ENCODE results near the gene ATP2C1. TPM values are rescaled to one million over a fixed set of nuclear protein-coding genes. Genes with fewer than 3 reads are reported as not detected.

ATP2C1 gene
- total and polyA plus RNA-seq, 9 of the 15 experiments (the other 6 are each of a cell fraction or from before 2014, with no cell fraction given) = 10.0 to 53.5 (median 27.9) TPM

DNA sequence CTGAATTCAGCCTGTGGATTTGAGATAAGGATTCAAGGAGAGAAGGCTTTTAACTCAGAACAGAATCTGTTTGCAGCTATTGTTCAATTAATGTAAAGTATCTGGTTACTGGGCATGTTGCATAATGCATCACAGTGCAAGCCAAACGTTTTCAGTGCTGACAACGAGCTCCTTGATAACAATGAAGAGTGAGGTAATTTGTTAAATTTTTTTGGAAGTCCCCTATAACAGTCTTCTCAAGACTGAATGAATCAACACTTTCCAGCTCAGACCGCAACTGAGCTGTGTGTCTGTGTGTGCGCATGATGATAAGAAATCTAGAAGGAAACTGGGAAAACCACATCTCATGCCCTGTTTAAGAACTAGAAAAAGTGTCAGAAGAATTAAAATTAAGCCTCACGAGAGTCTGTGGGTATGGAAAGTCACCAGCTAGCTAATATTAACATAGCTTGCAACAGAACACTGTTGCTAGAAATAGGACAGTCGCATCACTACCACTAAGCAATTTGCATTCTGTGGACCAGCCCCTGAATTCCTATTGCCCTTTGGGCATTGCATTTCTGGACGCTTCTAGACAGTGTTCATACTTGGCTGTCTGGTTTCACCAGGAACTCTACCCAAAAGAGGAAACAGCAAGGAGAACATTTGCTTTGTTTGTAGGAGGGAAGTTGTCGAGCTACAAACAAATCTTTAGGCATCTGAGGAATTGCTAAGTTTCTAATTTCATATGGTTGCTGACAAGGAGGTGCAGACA, 43.7 kb upstream of the ATP2C1 start (continued):
- TF ChIP-seq, protein P1, sequence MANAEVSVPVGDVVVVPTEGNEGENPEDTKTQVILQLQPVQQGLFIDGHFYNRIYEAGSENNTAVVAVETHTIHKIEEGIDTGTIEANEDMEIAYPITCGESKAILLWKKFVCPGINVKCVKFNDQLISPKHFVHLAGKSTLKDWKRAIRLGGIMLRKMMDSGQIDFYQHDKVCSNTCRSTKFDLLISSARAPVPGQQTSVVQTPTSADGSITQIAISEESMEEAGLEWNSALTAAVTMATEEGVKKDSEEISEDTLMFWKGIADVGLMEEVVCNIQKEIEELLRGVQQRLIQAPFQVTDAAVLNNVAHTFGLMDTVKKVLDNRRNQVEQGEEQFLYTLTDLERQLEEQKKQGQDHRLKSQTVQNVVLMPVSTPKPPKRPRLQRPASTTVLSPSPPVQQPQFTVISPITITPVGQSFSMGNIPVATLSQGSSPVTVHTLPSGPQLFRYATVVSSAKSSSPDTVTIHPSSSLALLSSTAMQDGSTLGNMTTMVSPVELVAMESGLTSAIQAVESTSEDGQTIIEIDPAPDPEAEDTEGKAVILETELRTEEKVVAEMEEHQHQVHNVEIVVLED (CRISPR knock-in tag; IDR thresholded peaks at IDR 0.05) = no peak
- TF ChIP-seq, protein P2, sequence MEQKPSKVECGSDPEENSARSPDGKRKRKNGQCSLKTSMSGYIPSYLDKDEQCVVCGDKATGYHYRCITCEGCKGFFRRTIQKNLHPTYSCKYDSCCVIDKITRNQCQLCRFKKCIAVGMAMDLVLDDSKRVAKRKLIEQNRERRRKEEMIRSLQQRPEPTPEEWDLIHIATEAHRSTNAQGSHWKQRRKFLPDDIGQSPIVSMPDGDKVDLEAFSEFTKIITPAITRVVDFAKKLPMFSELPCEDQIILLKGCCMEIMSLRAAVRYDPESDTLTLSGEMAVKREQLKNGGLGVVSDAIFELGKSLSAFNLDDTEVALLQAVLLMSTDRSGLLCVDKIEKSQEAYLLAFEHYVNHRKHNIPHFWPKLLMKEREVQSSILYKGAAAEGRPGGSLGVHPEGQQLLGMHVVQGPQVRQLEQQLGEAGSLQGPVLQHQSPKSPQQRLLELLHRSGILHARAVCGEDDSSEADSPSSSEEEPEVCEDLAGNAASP (IDR thresholded peaks at IDR 0.05) = no peak
- TF ChIP-seq FIP1L1 (IDR thresholded peaks at IDR 0.05; ENCODE audit: low read depth, low read length, poor library complexity, severe bottlenecking) (no peak), KLF1 (tag; IDR thresholded peaks at IDR 0.05) (no peak)
- TF ChIP-seq, protein P3, sequence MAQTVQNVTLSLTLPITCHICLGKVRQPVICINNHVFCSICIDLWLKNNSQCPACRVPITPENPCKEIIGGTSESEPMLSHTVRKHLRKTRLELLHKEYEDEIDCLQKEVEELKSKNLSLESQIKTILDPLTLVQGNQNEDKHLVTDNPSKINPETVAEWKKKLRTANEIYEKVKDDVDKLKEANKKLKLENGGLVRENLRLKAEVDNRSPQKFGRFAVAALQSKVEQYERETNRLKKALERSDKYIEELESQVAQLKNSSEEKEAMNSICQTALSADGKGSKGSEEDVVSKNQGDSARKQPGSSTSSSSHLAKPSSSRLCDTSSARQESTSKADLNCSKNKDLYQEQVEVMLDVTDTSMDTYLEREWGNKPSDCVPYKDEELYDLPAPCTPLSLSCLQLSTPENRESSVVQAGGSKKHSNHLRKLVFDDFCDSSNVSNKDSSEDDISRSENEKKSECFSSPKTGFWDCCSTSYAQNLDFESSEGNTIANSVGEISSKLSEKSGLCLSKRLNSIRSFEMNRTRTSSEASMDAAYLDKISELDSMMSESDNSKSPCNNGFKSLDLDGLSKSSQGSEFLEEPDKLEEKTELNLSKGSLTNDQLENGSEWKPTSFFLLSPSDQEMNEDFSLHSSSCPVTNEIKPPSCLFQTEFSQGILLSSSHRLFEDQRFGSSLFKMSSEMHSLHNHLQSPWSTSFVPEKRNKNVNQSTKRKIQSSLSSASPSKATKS (CRISPR knock-in tag; IDR thresholded peaks at IDR 0.05) = no peak
- TF ChIP-seq, protein P4, sequence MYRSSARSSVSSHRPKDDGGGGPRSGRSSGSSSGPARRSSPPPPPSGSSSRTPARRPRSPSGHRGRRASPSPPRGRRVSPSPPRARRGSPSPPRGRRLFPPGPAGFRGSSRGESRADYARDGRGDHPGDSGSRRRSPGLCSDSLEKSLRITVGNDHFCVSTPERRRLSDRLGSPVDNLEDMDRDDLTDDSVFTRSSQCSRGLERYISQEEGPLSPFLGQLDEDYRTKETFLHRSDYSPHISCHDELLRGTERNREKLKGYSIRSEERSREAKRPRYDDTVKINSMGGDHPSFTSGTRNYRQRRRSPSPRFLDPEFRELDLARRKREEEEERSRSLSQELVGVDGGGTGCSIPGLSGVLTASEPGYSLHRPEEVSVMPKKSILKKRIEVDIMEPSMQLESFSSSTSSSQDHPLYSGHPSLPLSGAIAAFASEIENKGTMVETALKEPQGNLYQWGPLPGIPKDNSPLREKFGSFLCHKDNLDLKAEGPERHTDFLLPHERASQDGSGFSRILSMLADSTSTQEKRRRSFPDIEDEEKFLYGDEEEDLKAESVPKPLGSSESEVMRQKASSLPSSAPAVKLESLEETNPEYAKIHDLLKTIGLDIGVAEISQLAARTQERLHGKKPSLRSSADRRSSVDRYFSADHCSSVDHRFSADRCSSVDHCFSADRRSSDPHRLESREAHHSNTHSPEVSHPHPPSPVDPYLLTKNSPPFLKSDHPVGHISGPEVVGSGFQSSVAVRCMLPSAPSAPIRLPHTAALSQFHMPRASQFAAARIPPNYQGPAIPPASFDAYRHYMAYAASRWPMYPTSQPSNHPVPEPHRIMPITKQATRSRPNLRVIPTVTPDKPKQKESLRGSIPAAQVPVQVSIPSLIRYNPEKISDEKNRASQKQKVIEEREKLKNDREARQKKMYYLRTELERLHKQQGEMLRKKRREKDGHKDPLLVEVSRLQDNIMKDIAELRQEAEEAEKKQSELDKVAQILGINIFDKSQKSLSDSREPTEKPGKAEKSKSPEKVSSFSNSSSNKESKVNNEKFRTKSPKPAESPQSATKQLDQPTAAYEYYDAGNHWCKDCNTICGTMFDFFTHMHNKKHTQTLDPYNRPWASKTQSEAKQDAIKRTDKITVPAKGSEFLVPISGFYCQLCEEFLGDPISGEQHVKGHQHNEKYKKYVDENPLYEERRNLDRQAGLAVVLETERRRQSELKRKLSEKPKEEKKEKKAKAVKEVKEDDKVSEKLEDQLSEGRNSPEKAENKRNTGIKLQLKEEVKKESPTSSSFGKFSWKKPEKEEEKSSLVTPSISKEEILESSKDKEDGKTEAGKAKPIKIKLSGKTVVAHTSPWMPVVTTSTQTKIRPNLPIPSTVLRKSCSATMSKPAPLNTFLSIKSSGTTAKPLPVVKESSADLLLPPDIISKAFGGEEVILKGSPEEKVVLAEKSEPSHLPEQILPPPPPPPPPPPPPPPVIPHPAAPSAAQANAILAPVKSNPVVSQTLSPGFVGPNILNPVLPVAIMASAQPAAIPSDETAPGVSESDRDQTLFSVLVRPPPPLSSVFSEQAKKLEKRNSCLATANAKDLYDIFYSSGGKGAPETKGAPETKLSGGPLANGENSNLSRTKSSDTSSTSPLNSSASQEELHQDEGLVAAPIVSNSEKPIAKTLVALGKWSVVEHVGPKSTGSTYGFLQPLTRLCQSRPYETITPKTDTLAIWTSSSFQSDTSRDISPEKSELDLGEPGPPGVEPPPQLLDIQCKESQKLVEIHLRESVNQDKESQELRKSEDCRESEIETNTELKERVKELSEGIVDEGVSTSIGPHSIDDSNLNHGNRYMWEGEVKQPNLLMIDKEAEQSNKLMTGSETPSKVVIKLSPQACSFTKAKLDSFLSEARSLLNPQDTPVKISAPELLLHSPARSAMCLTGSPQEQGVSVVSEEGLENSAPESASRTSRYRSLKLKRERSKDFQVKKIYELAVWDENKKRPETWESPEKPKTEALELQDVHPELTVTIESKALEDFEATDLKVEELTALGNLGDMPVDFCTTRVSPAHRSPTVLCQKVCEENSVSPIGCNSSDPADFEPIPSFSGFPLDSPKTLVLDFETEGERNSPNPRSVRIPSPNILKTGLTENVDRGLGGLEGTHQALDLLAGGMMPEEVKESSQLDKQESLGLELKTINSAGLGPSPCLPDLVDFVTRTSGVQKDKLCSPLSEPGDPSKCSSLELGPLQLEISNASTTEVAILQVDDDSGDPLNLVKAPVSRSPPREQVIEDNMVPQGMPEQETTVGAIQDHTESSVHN (IDR thresholded peaks at IDR 0.05; ENCODE audit: borderline replicate concordance in 1 of 2, low read depth in 1 of 2) = peak; percentile 86 to 100
- TF ChIP-seq, protein P5, sequence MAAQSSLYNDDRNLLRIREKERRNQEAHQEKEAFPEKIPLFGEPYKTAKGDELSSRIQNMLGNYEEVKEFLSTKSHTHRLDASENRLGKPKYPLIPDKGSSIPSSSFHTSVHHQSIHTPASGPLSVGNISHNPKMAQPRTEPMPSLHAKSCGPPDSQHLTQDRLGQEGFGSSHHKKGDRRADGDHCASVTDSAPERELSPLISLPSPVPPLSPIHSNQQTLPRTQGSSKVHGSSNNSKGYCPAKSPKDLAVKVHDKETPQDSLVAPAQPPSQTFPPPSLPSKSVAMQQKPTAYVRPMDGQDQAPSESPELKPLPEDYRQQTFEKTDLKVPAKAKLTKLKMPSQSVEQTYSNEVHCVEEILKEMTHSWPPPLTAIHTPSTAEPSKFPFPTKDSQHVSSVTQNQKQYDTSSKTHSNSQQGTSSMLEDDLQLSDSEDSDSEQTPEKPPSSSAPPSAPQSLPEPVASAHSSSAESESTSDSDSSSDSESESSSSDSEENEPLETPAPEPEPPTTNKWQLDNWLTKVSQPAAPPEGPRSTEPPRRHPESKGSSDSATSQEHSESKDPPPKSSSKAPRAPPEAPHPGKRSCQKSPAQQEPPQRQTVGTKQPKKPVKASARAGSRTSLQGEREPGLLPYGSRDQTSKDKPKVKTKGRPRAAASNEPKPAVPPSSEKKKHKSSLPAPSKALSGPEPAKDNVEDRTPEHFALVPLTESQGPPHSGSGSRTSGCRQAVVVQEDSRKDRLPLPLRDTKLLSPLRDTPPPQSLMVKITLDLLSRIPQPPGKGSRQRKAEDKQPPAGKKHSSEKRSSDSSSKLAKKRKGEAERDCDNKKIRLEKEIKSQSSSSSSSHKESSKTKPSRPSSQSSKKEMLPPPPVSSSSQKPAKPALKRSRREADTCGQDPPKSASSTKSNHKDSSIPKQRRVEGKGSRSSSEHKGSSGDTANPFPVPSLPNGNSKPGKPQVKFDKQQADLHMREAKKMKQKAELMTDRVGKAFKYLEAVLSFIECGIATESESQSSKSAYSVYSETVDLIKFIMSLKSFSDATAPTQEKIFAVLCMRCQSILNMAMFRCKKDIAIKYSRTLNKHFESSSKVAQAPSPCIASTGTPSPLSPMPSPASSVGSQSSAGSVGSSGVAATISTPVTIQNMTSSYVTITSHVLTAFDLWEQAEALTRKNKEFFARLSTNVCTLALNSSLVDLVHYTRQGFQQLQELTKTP (IDR thresholded peaks at IDR 0.05; ENCODE audit: low read depth in 1 of 2, partially characterized antibody in 2 of 2) = peak in 1 of 2 experiments; percentile 45
